Cerebellar nuclear complex (tissue), 1 donor: ENCODE data around the gene GPRC5C.

ENCODE experiments used
- DNase-seq, 2 experiments: peaks; one replicate each; lab custom pipeline; 2025; lab: John Stamatoyannopoulos, UW

GPRC5C gene

DNA sequence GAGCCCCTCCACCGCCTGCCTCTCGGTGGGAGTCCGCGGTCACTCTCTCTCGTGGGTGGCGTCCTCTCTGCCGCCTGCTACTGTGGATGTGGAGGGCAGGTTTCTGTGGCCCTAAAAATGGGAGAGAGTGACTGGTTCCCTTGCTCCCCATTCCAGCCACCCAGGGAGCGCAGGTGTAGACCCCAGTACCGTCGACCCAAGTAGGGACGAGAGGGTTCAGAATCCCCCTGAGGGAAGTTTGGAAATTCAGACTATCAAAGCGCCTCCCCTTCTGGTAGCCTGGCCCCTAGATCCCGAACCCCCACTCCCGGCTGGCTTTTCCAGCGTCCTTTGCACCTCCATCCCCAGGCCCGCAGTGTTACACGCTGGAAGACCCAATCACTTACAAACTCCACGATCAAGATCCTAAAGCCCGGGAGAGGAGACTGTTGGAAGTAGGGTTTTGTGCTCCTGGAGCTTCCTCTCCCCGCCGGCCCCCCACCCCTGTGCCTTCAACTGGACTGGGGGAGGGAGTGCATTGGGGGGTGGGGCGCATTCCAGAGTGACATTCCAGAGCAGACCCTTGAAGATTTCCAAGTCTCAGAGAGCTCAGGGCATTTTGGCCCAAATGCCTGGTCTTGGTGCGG is 991 bp downstream of the GPRC5C start:
- DNase-seq, result no peak

DNA sequence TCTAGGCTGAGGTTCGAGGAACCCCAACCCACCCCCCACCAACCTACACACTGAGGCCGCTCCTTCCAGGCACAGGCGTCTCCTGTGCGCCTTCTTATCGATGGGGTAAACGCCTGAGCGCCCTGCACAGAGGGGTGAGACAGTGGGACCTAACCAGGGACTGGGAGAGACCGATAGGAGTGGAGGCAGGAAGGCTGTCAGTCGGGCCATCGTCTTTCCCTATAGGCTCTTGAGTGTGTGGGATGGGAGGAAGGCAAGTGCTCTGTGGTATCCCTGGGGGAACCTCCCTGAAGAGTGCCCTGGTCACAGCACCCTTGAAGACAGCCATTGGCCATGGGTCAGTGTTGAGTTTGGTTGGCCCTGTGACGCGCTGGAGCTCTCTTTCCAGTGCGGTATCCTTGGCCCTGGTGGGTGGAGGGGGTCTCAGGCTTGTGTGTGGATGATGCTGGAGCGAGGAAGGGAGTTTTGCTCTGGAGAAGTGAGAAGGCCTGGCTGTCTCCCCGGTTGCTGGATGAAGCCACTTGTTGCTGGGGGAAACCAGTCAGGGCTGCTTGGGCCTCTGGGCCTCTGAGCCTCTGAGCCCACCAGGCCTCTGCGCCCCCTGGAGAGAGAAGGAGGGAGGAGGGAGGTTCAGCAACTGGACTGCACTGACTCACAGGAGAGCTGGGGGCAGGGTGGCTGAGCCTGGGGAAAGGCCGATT is 1.7 kb downstream of the GPRC5C start:
- DNase-seq, result no peak

DNA sequence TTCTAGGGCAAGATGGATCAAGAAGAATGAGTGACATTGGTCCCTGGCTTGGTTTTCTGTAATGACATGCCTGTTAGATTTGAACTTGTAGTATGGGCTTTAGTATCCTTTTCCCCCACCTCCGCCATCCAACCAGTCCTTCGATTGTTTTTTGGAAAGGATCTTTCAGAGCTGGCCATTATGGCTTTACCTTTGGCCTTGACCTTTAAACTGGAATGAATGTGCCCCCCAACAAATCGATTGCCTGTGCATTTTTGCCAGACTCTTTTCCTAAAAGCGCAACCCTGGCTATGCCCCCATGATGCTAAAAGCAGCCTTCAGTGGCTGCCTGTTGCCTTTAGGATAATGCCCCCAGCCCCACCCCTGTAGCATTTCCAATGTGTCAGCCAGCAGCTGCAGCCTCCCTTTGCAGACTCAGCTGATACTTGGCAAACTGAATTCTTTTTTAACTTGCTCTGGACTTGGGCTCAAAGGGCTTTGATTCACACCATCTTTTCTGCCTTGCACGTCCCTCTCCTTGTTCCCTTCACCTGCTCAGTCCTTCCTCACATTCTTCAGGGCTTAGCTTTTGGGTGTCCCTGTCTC is 4.0 kb downstream of the GPRC5C start:
- no peak for DNase-seq

DNA sequence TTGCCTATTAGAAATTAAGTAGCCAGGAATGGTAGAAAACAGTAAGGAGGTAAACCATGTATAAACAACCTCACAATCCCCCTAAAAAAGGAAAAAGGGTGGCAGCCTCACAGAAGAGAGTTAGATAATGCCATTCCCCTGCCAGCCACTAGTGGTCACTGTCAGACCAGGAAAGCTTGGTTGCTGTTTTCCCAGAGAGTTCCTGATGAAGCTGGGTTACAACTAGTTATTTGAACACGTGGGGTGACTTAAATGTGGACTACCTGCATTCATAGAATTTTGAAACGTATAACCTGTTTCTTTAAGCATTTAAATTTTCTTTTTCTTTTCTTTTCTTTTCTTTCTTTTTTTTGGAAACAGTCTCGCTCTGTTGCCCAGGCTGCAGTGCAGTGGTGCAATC is 5.8 kb downstream of the GPRC5C start:
- no peak for DNase-seq

DNA sequence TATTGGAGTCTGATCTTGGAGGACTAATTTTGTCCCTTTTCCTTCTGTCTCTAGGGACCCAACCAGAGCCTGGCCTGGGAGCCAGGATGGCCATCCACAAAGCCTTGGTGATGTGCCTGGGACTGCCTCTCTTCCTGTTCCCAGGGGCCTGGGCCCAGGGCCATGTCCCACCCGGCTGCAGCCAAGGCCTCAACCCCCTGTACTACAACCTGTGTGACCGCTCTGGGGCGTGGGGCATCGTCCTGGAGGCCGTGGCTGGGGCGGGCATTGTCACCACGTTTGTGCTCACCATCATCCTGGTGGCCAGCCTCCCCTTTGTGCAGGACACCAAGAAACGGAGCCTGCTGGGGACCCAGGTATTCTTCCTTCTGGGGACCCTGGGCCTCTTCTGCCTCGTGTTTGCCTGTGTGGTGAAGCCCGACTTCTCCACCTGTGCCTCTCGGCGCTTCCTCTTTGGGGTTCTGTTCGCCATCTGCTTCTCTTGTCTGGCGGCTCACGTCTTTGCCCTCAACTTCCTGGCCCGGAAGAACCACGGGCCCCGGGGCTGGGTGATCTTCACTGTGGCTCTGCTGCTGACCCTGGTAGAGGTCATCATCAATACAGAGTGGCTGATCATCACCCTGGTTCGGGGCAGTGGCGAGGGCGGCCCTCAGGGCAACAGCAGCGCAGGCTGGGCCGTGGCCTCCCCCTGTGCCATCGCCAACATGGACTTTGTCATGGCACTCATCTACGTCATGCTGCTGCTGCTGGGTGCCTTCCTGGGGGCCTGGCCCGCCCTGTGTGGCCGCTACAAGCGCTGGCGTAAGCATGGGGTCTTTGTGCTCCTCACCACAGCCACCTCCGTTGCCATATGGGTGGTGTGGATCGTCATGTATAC is 8.0 kb downstream of the GPRC5C start:
- DNase-seq, result no peak

DNA sequence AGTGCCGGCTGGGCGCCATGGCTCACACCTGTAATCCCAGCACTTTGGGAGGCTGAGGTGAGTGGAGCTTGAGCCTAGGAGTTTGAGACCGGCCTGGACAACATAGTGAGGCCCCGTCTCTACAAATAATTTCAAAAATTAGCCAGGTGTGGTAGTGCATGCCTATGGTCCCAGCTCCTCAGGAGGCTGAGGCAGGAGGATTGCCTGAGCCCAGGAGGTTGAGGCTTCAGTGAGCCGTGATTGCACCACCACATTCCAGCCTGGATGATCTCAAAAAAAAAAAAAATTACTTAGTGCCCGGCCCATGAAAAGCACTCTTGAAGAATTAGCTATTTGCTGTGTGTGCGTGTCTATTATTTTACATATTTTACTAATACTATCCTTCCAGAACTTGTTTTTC is 9.6 kb downstream of the GPRC5C start:
- DNase-seq, result no peak

DNA sequence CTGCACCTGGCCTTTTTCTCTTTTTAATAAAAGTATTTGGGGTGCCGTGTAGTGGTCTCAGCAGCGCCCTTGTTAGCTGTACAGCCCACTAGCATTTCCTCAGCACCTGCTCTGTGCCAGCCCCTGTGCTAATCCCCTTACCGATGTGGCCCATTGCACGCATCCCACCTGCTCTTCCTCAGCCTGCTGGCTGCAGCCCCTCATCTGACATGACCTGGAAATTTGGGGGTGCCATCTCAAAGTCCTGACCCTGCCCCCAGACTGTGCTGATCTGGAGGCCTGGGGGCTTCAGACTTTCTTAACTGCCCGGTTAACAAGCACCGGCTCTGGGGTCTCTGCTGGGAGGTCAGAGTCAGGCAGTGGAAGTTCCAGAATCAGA is 10.4 kb downstream of the GPRC5C start:
- DNase-seq, result no peak

DNA sequence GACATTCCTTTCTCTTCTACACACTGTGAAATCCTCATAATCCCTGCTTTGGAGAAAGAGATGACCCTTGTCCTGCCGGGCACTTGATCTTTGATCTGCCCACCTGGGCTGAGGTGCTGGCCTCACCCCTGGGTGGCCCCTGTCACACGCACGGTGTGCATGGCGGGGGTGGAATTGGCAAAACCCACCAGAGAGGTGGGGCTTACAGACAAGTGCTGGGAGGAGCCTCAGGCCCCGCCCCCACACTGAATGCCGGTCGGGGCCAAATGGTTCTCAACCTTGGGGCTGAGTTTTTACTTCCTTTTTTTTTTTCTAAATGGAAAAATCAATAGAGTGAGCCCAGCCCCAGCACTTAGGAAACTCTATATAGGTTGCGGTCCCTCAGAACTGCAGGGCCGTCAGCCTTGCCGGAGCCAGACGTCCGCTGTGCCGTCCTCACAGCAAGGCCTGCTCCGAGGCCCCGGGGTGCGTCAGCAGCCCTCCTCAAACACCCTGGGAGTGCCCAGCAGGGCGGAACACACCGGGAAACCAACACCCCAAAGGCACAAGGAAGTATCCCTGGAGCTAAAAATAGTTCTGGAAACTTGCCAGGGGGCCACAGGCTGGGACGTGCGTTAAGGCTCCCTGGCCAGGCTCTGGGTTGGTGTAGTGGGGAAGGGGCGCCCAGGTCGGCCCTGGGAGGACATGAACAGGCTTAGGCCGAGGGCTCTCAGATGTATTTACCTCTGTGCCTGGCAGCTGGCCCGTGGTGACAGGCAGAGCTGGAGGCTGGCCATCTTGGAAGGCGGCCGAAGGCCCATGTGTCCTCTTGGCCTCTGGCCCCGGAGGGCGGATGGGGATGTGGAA is 11.0 kb downstream of the GPRC5C start:
- peak in 1 of 2 experiments; percentile 64 for DNase-seq

DNA sequence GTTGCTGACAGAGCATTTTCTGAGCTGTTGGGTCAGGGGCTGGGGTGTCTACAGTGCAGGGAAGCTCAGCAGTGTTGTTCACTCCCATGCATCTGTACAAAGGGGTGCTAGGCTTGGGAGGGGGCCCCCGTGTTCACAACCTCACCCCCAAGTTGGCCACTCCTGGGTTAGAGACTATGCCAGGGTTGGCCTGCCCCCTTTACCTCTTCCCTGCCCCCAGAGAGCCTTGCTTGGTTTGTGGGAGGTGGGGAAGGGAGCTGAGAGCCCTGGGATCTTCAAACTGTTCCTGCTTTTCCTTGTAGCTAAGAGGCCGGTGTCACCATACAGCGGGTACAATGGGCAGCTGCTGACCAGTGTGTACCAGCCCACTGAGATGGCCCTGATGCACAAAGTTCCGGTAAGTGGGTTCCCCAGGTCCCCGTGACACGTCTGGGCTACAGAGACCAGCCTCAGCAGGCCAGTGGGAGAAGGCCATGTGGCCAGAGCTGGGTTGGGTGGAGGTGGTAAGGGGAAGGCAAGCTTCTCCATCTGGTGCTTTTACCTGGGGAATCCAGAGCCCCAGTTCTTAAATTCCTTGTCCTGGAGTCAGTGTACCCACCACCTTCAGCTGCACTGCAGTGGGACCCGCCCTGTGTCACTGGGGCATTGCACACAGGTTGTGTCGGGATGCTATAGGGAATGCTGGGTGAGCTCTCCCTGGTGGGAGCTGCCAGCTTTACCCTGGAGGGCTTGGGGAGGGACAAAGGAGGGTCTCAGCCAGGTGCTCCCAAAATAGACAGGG is 11.8 kb downstream of the GPRC5C start:
- DNase-seq, result no peak

DNA sequence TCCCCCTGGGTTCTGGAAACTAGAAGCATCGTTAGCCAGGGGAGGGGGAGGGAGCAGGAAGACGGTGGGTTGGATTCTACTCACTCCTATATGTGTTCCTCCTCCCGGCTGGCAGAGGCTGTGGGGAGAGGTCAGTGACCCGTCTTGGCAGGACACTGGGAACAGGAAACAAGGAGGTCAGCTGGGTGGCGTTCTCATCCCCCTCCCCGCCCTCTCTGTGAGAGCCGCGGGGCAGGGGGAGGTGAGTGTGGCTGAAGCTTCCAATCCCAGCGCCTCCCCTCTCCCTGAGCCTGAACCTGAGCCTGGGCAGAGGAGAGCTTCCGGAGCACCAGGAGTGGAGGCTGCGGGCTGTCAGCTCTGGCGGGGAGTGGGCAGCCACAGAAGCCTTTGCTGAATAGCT is 12.5 kb downstream of the GPRC5C start:
- DNase-seq, result no peak

DNA sequence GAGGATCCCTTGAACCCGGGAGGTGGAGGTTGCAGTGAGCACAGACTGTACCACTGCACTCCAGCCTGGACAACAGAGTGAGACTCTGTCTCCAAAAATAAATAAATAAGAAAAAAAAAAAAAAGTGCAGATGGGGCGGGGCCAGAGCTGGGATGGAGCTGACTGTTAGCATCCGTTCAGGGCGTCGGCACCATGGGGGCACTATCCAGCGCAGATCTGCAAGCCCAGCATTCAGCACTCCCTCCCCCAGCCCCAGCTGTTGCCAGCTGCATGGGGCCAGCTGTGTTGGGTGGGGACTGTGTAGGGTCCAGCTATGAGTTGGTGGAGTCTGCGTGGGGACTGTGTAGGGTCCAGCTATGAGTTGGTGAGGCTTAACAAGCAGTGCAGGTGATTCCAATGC is 13.3 kb downstream of the GPRC5C start:
- no peak for DNase-seq

DNA sequence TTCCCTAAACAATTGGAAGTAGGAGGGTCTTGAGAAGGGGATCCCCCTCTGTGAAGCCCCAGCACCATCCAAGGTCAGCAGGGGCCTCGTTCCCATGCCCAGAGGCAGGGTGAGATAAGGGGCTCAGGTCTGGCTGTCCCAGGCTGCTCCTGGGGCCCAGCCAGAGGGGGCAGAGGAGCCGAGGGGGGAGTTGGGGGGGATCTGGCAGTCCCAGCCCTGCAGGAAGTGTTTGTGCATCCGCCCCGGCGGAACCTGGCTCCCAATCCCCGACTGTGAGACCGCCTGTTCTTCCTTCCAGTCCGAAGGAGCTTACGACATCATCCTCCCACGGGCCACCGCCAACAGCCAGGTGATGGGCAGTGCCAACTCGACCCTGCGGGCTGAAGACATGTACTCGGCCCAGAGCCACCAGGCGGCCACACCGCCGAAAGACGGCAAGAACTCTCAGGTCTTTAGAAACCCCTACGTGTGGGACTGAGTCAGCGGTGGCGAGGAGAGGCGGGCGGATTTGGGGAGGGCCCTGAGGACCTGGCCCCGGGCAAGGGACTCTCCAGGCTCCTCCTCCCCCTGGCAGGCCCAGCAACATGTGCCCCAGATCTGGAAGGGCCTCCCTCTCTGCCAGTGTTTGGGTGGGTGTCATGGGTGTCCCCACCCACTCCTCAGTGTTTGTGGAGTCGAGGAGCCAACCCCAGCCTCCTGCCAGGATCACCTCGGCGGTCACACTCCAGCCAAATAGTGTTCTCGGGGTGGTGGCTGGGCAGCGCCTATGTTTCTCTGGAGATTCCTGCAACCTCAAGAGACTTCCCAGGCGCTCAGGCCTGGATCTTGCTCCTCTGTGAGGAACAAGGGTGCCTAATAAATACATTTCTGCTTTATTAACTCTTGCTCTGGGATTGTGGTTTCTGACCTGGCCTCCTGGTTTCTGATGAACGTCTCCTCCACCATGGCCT is 14.9 kb downstream of the GPRC5C start:
- DNase-seq, result peak; percentile 55 to 92

DNA sequence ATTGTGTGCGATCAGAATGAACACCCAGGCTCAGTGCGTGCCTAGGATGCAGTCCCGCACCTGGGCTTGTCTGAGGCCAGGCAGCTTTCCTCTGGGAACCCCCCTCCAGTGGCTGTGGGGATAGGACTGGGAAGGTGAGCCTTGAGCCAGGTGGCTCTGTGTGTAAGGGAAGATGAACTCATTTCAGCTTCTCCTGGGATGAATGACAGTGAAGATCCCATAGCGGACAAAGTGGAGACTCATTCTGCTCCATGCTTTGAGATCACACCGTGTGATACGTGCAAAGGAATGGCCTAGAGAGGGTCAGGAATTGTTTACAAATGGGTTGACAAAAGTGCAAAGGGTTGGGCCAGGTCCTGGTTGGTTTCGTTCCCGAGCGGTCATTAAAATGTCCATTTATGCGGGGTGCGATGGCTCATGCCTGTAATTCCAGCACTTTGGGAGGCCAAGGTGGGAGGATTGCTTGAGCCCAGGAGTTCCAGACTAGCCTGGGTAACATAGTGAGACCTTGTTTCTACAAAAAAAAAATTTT is 15.8 kb downstream of the GPRC5C start:
- DNase-seq, result no peak

DNA sequence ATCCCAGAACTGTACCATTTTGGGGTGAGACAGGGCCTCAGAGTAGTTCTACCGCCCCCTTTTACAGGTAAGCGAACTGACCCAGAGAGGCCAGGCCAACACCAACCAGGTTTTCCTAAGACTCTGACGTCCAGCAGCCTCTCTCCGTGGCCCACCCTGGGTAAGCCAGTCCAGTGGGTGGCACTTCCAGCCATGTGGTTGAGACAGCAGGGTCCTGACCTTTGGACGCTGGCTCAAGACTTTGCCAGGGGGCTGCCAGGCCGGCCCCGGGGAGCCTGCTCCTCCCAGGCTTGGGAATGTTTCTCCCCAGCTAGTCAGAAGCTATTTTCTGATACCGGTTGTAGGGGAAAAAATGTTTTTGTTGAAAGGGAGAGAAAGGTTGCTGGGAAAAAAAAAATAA is 16.9 kb downstream of the GPRC5C start:
- no peak for DNase-seq

DNA sequence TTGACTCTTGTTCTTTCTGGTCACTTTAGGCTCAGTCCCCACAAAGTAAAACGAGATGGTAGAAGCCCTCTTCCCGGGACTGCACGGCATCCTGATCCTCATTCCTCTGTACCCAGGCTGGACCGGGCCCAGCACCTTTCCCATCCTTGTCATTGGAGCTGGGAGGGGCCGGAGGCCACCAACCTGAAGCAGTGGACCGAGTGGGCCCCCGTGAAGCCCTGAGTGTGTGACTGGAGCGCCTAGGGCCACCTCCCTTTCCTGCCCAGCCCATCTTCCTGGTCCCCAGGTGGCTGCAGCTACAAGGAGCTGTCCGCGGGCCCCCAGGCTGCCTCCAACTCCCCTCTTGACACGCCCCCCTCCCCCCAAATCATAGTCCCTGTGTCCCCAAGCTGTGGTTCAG is 17.4 kb downstream of the GPRC5C start:
- DNase-seq, result no peak

DNA sequence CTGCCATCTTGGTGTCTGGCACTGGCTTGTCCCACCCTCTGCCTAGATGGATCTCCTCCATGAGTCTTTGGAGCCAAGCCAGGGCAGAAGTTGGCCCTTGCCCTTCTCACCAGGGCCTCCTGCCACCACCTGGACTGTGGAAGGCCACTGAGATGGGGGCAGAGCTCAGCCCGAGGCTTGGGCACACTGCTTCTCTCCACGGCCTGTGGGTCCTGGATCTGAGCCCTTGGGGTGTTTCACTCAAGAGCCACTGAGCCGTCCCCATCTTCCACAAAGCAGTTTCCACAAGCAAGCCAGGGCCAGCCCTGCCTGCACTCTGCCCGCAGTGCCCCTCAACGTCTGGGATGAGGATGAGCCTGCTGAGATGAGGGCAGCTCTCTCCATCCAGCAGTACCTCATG is 17.9 kb downstream of the GPRC5C start:
- no peak for DNase-seq

DNA sequence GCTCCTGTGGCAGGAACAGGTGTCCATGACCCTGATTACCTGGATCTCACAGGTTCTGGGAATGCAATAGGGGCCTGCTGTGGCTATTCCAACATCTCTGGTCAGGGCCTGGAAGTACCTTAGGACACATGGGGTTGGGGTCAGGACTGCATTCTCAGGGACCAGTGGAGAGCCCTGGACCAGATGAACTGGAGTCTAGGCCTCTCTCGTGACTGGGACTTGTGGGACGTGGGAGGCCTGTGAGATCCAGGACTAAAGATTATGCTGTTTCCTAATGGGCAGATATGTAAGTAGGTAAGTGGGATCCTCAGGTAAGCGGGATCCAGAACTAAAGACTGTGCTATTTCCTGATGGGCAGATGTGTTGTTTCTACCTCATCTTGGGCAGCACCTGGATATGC is 18.3 kb downstream of the GPRC5C start:
- DNase-seq, result no peak

DNA sequence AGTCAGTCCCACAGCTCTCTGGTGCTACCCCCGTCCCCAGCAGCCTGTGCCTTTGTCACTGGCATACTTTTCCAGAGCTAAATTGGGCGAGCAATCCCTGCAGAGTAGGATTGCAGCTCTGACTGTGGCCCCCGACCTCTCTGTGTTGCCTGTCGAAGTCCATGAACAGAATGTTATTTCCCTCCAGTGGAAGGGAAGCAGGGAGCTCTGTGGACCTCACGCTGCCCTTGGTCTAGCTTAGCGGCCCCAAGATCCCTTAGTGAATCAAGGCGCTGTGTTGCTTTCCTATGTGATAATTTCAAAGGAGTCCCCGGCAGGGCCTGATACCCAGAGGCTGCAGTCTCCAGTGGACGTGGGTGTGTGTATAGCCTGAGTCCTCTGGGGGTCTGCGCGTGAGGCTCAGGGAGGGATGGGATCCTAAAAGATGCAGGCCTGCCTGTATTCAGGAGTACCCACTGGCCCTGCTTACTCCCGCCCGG is 19.1 kb downstream of the GPRC5C start:
- DNase-seq, result no peak

DNA sequence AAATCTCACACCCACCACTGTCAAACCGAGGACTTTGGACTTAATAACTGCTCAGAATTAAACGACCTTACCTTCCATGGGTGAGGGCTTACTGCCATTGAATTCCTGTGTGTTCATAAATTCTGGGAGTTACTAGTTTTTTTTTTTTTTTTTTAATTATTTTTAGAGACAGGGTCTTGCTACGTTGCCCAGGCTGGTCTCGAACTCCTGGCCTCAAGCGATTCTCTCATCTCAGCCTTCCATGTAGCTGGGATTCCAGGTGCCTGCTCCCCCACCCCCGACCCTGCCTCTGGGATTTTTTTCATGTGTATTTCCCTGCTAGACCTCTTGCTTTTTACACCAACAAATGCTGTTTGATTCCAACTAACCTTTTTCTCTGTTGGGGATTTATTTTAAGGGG is 19.7 kb downstream of the GPRC5C start:
- DNase-seq, result no peak
